DND-41 (cell line): ENCODE results near the gene RNF13.

Experiments used
- ATAC-seq: fragments of 200-7000 bp; cut with Tn5 transposase; 3 replicates; pipeline ENCODE4 v1.9.1; 2021; ENCODE audit warnings: low read depth; ENCODE audit not compliant: insufficient read depth
- DNase-seq: peaks from one replicate; pipeline ENCODE4 v3.0.0-alpha.2; 2020
- H2AFZ ChIP-seq: 2 replicates; pipeline ENCODE4 v1.6.0; 2012; ENCODE audit warnings: low read depth, low read length
- H3K27ac ChIP-seq: 2 replicates; pipeline ENCODE4 v1.5.1; 2012; ENCODE audit warnings: low read length, inconsistent platforms
- H3K27me3 ChIP-seq: fragments of 200-600 bp; sonication (generic); 2 replicates; pipeline ENCODE4 v1.6.0; 2012; ENCODE audit warnings: low read length, mild to moderate bottlenecking, inconsistent platforms; ENCODE audit not compliant: insufficient read depth, poor library complexity
- H3K36me3 ChIP-seq: 2 replicates; pipeline ENCODE4 v1.5.1; 2012; ENCODE audit warnings: low read length, inconsistent platforms; ENCODE audit not compliant: insufficient read depth
- H3K4me1 ChIP-seq: 2 replicates; pipeline ENCODE4 v1.5.1; 2012; ENCODE audit warnings: mild to moderate bottlenecking, low read length; ENCODE audit not compliant: insufficient read depth
- H3K4me2 ChIP-seq: 2 replicates; pipeline ENCODE4 v1.6.0; 2012; ENCODE audit warnings: mild to moderate bottlenecking, moderate library complexity, low read length, inconsistent platforms; ENCODE audit not compliant: insufficient read depth
- H3K4me3 ChIP-seq, 2 experiments: fragments of 200-600 bp in 1 of 2; shearing (Covaris generic) in 1 of 2; 2 replicates each; pipeline ENCODE4 v1.5.1; 2012 to 2016; ENCODE audit warnings: inconsistent platforms in 2 of 2, low read length in 2 of 2, mild to moderate bottlenecking in 2 of 2, low read depth in 1 of 2, moderate library complexity in 1 of 2
- H3K79me2 ChIP-seq: 2 replicates; pipeline ENCODE4 v1.6.0; 2012; ENCODE audit warnings: low read length, inconsistent platforms; ENCODE audit not compliant: insufficient read depth
- H3K9ac ChIP-seq: 2 replicates; pipeline ENCODE4 v1.6.0; 2012; ENCODE audit warnings: low read depth, mild to moderate bottlenecking, inconsistent platforms, low read length, moderate library complexity
- H3K9me3 ChIP-seq: 2 replicates; pipeline ENCODE4 v1.5.1; 2012; ENCODE audit warnings: low read length, moderate library complexity, mild to moderate bottlenecking, inconsistent platforms; ENCODE audit not compliant: insufficient read depth, severe bottlenecking
- H4K20me1 ChIP-seq: 2 replicates; pipeline ENCODE4 v1.6.0; 2012; ENCODE audit warnings: low read length; ENCODE audit not compliant: insufficient read depth
- EZH2 ChIP-seq: IDR thresholded peaks from 3 replicates; pipeline ENCODE4 v1.6.1; 2012; ENCODE audit warnings: borderline replicate concordance, low read depth, mild to moderate bottlenecking, moderate library complexity, low read length, inconsistent platforms; ENCODE audit not compliant: severe bottlenecking
- TF ChIP-seq, protein P1 (sequence below): IDR thresholded peaks from 2 replicates; pipeline ENCODE4 v1.5.1; 2012; ENCODE audit warnings: borderline replicate concordance, low read length, moderate library complexity, mild to moderate bottlenecking; ENCODE audit not compliant: poor library complexity, severe bottlenecking; ENCODE audit errors: extremely low read depth

The RNF13 gene

DNA sequence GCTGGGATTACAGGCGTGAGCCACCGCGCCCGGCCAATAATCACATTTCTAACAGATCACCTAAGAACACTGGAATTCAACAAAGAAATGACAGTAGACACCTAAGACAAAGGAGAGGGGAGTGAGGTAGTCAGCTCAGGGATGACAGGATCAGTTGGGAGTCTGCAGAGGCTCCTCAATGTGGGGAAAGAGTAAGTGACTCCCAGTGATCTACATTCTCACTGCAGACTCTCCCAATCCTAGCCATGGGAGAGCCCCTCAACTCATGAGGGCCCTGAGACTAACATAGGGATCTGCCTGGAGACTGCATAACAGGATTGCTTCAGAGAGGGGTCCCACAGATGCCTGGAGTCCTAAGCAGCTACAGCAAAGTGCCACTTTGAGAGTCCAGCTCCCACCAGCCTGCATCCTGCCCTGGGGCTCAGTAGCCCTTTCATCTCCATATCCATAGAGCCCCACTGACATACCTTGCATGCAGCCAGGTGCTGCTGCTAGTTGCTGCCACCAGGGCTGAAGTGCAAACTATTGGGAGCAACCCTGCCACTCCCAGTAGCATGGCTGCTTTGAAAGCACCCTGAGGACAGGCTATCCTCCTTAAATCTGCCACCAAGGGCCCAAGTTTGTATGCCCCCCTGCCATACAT lies 179.5 kb downstream of the RNF13 start:
- no peaks in the 10 kb centered on the region for H3K79me2 ChIP-seq

DNA sequence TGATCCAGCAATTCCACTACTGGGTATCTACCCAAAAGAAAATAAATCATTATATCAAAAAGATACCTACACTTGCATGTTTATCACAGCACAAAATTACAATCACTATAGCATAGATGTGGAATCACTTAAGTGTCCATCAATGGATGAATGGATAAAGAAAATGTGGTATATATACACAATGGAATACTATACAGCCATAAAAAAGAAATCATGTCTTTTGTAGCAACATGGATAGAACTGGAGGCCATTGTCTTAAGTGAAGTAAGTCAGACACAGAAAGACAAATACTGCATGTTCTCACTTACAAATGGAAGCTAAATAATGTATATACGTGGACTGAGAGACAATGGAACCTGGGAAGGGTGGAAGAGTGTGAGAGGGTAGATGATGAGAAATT lies 185.9 kb downstream of the RNF13 start:
- Histone ChIP-seq H3K4me2 (no peak overlapping the region), H3K9ac (no peak overlapping the region), H4K20me1 (no peaks in the 10 kb centered on the region), H3K27me3 (no peaks in the 10 kb centered on the region), H3K36me3 (no peaks in the 10 kb centered on the region), H3K79me2 (no peaks in the 10 kb centered on the region), H3K9me3 (peaks cover 5% of the 10 kb centered on the region), H3K4me3 (no peak overlapping the region), H3K27ac (no peak overlapping the region), H3K4me1 (no peaks in the 10 kb centered on the region), H2AFZ (no peak overlapping the region)
- no peak for ATAC-seq
- no peak for TF ChIP-seq EZH2
- TF ChIP-seq, protein P1, sequence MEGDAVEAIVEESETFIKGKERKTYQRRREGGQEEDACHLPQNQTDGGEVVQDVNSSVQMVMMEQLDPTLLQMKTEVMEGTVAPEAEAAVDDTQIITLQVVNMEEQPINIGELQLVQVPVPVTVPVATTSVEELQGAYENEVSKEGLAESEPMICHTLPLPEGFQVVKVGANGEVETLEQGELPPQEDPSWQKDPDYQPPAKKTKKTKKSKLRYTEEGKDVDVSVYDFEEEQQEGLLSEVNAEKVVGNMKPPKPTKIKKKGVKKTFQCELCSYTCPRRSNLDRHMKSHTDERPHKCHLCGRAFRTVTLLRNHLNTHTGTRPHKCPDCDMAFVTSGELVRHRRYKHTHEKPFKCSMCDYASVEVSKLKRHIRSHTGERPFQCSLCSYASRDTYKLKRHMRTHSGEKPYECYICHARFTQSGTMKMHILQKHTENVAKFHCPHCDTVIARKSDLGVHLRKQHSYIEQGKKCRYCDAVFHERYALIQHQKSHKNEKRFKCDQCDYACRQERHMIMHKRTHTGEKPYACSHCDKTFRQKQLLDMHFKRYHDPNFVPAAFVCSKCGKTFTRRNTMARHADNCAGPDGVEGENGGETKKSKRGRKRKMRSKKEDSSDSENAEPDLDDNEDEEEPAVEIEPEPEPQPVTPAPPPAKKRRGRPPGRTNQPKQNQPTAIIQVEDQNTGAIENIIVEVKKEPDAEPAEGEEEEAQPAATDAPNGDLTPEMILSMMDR, result no peak
- no peak for DNase-seq

More for the DNA sequence above, 179.5 kb downstream of the RNF13 start:
- Histone ChIP-seq H2AFZ (no peak overlapping the region), H3K27ac (no peak overlapping the region), H3K36me3 (no peaks in the 10 kb centered on the region), H3K9me3 (peaks cover 12% of the 10 kb centered on the region), H3K9ac (no peak overlapping the region), H3K4me1 (no peaks in the 10 kb centered on the region), H4K20me1 (no peaks in the 10 kb centered on the region), H3K27me3 (no peaks in the 10 kb centered on the region), H3K4me3 (no peak overlapping the region), H3K4me2 (no peak overlapping the region)
- no peak for TF ChIP-seq EZH2
- TF ChIP-seq, protein P1, result no peak
- DNase-seq, result no peak
- ATAC-seq, result no peak

DNA sequence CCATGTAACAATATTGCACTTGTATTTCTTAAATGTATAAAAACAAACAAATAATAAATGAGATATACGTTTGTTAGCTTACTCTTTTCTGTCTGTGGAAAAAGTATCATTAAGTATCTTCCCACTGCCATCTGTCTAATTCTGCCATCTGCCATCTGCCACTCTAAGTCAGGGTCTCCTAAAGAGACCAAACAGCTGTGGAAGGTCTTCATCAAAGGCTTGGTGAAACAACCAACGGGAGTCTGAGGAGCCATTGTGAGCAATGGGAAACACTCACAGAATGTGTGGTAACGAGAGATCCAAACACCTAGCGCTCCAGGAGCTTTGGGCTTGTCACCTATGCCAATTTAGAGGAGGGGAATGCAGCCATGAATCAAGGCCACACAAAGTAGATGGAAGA lies 186.4 kb downstream of the RNF13 start:
- H3K36me3 ChIP-seq, result no peaks in the 10 kb centered on the region
- no peaks in the 10 kb centered on the region for H4K20me1 ChIP-seq
- H3K4me2 ChIP-seq, result no peak overlapping the region
- TF ChIP-seq EZH2, result no peak
- TF ChIP-seq, protein P1, result no peak
- no peaks in the 10 kb centered on the region for H3K27me3 ChIP-seq
- no peak overlapping the region for H3K4me3 ChIP-seq
- no peak for ATAC-seq
- H3K4me1 ChIP-seq, result no peaks in the 10 kb centered on the region
- no peak overlapping the region for H3K9ac ChIP-seq
- H3K9me3 ChIP-seq, result peaks cover 5% of the 10 kb centered on the region
- no peak overlapping the region for H3K27ac ChIP-seq
- H3K79me2 ChIP-seq, result no peaks in the 10 kb centered on the region
- no peak for DNase-seq
- no peak overlapping the region for H2AFZ ChIP-seq
